Measurements from ENCODE around the gene TBCD.
A peak's percentile ranks its signal among the peaks of the same experiment; 100 is the strongest.
"Not testable (repeated sequence)": the region's sequence is repeated elsewhere in the genome, so short reads cannot be mapped to it uniquely, and the experiment has no call there.

Gene TBCD

DNA sequence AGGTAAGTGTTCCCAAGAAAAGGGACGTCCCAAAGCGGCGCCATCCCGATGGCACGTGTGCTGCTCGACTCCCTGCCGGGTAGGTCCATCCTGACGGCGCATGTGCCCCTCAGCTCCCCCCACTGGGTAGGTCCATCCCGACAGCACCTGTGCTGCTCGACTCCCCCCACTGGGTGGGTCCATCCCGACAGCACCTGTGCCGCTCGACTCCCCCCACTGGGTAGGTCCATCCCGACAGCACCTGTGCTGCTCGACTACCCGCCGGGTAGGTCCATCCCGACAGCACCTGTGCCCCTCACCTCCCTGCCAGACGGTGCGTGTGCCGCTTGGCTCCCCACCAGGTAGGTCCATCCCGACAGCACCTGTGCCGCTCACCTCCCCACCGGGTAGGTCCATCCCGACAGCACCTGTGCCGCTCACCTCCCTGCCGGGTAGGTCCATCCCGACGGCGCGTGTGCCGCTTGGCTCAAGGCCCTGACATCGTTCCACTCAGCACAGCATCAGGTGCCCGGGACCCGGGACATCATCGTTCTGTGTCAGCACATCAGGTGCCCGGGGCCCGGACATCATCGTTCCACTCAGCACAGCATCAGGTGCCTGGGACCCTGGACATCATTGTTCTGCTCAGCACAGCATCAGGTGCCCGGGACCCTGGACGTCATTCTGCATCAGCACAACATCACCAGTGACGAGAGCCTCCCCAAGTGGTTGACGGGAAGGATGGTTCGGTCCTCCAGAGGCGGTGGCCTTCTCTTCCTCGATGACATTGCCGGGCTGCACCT lies 22.2 kb upstream of the TBCD start:
- DNase-seq = no peak

DNA sequence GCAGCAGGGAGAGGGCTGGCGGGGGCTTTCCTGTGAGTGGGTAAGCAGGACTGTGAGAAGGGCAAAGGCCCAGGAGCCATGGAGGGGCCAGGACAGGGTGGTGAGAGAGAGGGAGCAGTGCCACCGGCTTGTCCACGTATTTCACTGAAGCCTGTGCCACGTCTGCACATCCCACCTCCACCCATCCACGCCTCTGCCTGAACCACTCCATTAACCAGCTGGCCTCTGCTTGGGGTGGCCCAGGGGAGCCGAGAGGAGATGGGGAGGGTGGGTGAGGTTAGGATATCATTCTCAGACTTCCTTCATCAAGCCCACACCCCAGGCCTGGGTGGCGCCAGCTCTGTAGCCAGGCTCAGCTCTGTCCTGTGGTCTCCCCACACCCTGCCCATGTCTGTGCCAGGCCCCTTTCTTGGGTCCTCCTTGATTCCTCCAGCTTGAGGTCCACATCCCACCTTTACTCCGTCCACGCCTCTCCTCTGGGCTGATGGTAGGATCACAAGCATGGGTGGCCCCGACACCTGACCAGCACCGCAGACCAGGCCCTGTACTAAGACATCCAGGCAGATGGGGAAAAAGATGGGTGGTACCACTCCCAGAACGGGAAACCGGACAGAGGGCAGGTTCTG lies 19.6 kb upstream of the TBCD start:
- no peak for DNase-seq

DNA sequence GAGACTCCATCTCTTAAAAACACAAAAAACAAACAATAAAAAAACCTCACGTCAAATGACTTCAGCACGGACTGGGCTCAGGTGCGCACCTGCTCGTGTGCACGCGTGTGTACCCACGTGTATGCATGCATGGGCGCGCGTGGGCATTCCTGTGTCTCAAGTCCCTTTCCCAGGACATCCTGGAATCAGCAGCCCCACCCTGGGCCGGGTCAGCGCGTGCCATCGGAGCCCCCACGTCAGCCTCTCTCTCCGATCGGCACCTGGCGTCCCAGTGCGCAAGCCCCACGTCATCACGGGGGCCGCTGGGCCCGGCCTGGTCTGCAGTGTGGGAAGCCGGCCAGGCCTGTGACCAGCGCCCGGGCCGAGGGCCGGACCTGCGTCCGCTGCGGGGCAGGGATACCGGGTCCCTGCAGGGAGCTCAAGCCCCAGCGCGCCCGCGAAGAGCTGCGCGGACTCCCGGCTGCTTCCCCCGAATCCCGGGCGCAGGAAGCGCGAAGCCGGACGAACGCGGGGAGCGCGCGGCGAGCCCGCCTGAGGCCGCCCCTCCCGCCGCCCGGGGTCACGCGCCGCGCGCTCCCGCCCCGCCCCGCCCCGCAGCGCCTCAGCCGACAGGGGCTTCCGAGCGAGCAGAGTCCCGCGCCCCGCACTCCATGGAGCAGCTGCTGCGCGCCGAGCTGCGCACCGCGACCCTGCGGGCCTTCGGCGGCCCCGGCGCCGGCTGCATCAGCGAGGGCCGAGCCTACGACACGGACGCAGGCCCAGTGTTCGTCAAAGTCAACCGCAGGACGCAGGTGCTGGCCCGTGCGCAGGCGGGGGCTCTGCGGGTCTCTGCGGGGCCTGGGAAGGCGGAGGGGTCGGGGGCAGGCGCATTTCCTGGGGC lies 16.6 kb upstream of the TBCD start, which contains the start of gene FN3K:
FN3K (plus strand) TSS at position 629 of the 880 bp plus-strand sequence; CDS start at position 651, 22 bp downstream.
- DNase-seq = no peak

DNA sequence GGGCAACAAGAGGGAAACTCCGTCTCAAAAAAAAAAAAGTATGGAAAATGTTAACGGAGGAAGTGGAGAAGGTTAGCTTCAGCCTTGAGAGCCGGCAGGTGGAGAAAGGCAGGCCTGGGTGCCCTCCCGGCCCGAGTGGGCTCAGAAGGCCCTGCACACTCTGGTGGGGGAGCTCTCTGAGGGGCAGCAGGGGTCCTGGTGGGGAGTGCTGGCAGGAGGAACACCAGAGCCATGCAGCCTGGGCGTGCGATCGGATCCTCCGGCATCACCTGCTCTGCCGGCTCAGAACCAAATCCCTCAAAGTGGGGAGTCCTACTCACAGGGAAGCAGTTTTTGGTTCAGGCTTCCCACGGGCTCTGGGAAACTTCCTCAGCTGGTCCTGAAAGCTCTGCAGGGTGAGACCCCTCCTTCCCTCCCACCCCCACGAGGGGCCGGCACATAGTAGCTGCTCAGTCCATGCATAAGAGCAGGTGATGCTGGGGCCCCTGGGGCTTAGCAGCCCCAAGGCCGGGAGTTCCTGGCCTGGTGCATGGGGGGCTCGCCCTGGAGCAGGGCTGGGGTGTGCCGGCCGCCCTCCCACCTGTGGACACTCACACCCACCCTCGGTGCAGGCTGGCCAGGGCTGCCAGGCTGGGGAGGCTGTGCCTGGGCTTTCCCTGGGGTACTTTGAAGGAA lies 15.2 kb upstream of the TBCD start:
- DNase-seq = no peak

DNA sequence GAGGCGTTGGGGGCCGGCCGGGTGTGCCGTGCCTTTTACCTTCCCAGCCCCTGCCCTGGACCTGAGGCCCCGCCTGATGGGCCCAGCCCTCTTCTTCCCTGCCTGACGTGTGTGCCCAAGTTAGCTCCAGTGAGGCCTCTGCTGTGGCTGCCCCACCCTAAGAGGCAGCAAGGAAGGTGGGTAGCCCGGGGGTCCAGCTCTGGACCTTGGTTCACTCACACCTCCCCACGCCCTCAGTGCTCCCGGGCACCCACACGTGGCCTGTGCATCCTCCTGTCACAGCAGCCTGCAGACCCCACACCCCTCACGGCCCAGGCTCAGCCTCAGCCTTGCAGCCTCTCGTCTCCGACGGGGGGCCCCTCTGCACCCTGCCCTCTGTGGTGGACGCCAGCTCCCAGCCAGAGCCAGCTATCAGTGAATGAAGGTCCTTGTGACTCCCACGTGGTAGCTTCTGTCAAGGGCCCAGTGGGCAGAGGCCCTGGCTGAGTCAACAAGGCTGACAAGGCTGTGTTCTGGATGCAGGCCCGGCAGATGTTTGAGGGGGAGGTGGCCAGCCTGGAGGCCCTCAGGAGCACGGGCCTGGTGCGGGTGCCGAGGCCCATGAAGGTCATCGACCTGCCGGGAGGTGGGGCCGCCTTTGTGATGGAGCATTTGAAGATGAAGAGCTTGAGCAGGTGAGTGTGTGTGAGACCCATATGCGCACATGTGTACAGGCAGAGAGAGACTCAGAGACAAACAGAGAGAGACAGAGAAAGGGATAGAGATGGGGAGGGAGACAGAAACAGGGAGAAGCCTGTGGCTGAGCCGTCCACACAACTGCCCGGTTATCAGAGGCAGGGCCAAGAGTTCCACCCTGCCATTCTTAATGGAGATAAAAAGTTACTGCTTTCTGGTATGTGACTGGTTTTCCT lies 13.6 kb upstream of the TBCD start:
- DNase-seq = no peak

DNA sequence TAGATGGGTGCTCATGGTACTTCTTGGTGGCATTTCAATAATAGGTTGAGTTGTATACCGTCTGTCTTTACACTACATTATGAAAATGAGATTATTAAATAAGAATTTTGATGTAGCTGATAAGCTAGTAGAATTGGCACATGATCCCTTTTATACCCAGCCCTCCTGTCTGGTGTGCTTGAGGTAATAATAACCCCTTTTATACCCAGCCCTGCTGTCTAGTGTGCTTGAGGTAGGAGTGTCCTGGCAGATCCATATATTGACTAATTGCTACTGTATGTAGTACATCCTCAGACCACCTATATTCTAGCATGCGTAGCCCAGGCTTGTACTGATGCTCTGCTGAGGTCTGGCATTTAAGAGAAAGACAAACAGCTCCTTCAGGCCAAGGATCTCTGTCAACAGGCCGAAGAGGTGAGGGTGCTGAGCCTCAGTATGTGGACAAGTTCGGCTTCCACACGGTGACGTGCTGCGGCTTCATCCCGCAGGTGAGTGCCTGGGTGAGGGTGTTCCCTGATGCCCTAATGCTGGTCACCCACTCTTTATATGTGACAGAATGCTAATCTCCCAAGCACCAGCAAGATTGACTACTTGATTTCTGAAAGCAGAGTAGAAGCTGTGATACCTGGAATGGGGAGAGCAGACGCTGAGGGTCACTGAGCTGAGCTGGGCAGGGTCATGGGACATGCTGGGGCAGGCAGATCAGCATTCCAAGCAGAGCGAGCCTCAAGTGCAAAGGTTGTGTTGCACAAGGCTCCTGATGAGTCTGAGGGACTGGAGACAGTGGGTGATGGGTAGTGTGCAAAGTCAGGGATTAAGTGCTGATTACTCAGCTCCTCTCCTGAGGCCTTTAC lies 10.7 kb upstream of the TBCD start:
- no peak for DNase-seq

DNA sequence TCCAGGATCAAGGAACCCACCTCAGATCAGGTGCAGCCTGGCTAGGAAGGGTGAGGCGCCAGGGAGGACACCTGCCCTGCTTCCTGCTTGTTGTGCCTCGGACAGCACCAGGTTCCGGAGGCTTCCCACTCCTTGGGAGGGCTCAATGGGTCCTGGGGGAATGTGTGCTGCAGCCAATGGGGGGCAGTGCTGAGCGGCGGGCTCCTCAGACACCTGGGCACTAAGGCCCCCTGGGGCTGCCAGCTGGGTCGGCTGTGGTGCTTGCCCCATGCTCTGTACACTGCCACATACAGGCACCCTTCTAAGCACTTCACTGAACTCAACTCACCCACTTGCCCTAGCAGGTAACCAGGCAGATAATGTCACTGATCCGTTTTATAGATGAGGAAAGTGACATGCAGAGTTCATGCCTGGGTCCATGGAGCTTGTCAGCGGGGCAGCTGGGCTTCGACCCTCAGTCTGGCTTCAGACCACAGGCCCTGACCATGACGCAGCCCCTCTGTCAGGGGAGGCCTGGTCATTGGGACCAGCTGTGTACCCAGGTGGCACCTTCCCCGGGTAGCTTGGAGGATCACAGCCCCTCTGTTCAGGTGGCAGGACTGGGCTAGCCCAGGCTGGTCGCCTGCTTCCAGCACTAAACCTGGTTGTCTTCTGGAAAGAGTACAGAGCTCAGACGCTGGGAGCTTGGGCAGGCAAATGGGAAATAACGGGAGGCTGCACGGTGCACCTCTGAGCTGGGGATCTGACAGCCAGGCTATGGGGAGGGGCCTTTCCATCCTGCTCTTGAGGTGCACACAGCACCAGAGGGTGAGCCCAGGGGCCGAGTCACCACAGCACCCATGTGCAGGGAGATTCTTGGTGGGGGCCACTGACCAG lies 8.3 kb upstream of the TBCD start:
- no peak for DNase-seq

DNA sequence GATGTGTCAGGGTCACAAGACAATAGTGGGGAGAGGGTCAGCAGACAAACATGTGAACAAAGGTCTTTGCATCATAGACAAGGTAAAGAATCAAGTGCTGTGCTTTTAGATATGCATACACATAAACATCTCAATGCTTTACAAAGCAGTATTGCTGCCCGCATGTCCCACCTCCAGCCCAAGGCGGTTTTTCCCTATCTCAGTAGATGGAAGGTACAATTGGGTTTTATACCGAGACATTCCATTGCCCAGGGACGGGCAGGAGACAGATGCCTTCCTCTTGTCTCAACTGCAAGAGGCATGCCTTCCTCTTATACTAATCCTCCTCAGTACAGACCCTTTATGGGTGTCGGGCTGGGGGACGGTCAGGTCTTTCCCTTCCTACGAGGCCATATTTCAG lies 7.1 kb upstream of the TBCD start:
- DNase-seq = not testable (repeated sequence)

DNA sequence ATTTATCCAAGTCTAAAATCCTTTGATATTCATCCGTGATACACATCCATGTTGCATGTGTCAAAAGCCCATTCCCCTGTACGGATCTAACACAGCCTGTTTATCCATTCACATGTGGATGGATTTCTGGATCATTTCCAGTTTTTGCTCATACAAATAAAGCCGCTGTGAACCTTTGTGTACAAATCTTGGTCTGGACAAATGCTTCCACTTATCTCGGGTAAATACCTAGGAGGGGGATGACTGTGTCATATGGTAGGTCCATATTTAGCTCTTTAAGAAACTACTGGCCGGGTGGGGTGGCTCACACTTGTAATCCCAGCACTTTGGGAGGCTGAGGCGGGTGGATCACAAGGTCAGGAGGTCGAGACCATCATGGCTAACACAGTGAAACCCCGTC lies 6.3 kb upstream of the TBCD start:
- DNase-seq = no peak

DNA sequence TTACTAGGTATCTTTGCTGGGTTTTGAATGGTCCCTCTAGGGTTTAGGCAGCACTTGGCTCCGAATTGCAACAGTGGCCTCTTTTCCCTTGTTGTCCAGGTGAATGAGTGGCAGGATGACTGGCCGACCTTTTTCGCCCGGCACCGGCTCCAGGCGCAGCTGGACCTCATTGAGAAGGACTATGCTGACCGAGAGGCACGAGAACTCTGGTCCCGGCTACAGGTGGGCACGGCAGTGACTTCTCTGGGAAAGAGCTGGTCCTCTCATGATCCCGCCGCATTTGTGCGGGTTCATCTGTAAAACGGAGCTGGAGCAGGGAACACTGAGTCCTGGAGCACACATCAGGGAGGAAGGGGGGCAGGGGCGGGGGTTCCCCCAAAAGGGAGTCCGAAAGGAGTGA lies 3.1 kb upstream of the TBCD start:
- no peak for DNase-seq

DNA sequence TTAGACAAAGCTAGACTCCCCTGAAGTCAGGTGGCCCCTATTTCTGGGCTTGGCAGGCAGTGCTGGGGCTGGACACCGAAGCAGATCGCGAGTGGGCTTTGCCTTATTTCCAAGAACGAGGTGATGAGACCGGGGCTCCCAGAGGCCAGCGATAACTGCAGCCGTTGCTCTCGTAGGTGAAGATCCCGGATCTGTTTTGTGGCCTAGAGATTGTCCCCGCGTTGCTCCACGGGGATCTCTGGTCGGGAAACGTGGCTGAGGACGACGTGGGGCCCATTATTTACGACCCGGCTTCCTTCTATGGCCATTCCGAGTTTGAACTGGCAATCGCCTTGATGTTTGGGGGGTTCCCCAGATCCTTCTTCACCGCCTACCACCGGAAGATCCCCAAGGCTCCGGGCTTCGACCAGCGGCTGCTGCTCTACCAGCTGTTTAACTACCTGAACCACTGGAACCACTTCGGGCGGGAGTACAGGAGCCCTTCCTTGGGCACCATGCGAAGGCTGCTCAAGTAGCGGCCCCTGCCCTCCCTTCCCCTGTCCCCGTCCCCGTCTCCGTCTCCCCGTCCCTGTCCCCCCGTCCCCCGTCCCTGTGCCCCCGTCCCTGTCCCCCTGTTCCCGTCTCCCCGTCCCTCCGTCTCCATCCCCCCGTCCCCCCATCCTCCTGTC lies 1.5 kb upstream of the TBCD start:
- DNase-seq = no peak

DNA sequence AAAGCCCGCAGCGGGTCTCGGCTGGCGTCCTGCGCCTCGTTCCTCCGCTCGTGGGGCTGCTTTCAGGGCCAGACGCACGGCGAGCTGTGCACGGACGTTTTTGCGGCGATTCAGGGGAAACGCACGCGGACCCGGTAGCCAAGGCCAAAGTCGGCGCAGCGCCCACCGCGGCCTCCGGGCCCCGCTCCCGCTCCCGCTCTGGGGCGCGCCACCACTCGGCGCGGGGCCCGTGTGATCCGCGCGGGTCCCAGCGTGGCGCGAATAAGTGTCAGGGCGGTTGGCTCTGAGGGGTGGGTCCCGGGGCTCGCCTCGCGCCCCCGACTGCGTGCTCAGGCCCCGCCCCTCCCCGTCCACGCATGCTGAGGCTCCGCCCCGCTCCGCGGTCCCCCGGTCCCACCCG lies 694 bp upstream of the TBCD start:
- no peak for DNase-seq

DNA sequence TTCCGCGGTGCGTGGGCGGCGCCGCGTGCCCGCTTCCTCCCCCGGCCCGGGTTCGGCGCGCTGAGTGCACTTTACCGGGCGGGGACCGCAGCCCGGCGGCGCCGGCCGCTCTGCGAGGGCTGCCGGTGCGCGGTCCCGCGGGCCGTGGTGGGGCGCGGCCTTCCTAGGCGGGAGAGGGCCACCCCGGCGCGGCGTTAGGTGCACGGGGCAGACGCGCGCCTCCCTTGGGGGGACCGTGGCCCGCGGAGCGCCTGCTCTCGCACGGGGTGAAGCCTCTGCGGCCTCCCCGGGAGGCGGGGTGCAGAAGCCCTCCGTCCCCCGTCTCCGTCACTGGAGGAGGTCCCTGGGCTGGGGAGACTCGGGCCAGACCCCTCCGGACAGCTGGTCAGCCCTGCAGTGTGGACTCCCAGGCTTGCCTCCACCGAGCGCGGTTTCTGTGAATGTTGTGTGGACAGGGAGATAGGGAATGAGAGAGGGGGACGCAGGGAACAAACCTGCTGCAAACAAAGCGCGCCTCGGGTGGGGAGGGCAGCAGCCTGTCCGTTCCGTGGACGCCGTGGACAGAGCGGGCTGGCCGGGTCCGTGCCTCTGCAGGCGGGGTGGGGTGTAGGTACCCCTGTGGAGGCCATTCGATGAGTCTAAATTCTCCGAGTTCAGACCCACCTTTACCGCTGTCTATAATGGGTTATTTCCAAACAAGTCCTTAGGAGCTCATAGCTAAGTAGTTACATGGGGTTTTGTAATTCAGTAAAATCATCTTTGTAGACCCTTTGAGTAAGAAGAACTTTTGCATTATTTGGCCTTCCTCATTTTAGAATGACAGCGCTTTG lies 721 bp downstream of the TBCD start:
- DNase-seq = peak; percentile 25

DNA sequence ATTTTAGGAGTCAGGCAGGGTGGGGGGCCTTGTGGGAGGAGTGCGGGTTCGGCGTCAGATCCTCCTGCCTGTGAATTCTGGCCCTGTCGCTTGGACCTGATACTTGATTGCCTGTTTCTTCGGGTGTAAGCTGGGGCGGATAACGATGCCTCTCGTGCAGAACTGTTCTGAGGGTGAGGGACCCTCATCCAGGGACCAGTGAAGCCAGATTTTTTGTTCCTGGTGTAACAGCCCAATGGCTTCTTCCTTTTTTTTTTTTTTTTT lies 1.3 kb downstream of the TBCD start:
- DNase-seq = no peak

DNA sequence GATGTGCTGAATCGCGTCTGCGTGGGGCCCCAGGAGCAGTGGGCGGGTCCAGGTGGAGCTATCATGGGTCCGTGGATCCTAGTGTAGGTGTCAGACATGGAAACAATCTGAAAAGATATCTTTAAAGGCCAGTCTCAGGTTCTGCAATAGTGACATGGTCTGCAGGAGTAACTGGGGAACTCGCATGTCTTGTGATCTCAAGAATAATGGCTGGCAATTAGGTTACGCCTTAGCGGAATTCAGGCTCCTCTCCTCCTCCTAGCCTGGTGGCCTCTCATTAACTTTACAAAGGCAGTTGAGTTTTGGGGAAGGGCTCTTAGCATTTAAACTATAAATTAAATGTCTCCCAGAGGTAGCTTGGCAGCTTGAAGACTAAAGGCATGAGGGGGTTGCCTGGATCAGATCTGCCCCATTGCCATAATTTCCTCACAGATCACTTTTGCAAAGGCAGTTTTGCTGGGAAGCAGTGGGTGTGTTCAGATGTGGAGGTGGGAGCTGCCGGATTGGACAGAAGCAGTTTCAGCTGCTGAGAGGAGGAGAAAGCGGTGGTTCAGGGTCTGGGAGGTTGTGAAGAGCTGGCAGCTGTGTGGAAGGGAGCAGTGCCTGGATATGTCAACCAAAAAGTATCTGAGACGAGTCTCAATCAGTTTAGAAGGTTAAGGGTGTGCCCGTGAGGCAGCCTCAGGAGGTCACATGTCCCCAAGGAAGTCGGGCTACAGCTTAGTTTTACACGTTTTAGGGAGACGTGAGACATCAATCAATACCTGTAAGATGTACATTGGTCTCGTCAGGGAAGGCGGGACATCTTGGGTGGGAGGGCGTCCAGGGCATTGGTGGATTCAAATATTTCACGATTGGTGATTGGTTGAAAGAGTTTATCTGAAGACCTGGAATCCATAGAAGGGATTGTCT lies 2.7 kb downstream of the TBCD start:
- DNase-seq = no peak

DNA sequence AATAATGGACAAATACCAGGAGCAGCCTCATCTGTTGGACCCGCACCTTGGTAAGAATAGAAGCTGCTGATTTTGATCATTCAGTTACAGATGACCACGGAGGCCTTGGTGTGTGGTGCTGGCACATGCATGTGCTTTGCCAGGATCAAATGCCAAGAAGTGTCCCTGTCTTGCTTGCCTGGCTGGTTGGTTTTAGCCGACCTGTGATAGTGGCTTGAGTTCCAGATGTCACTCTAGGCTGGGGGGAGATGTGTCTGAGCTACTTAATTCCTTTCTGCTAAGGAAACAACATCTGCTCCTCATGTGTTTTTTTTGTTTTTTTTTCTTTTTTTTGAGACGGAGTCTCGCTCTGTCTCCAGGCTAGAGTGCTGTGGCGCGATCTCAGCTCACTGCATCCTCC lies 4.3 kb downstream of the TBCD start:
- DNase-seq = no peak

DNA sequence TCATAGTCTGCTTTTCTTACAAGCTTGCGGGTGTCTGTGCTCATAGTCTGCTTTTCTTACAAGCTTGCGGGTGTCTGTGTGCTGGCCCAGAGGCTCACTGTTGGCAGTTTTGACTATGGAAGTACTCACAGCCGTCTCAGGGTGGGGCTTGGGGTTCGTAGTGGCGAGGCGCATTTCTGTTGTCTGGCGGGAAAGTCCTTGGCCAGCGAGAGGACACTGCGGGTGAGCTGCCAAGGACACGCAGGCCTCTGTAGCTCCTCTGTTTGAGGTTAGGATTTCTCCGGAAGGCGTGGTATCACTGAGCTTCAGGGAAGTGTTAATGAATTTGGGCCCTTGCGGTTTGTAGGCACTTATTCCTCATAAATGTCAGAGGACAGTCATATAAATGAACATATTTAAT lies 13.5 kb downstream of the TBCD start:
- no peak for DNase-seq

All from effector CD4-positive, alpha-beta T cell (primary cell).